Peyer's patch (tissue), 4 donors: ENCODE measurements around the gene ACOX1. TPM values are rescaled to one million over a fixed set of nuclear protein-coding genes. Genes with fewer than 3 reads are reported as not detected.

Experiments used
- DNase-seq, 3 donors: peaks; one replicate each; pipeline ENCODE4 v3.0.0-alpha.2; 2017 to 2019
- H3K27ac ChIP-seq, 4 donors: fragments of 200-600 bp; sonication (generic); one replicate each; pipeline ENCODE4 v1.5.1; 2016 to 2019
- H3K27me3 ChIP-seq, 2 donors: fragments of 200-600 bp; sonication (generic); one replicate each; pipeline ENCODE4 v1.5.1; 2019
- H3K36me3 ChIP-seq, 3 donors: fragments of 200-600 bp; sonication (generic); one replicate each; pipeline ENCODE4 v1.5.1; 2016 to 2019
- H3K4me1 ChIP-seq, 4 donors: fragments of 200-600 bp; sonication (generic); one replicate each; pipeline ENCODE4 v1.5.1; 2016 to 2019
- H3K4me3 ChIP-seq, 4 donors: fragments of 200-600 bp; sonication (generic); 1 replicate in 3 of 4; 2 replicates in 1 of 4; pipeline ENCODE4 v1.5.1; 2016 to 2019; ENCODE audit warnings: mild to moderate bottlenecking in 1 of 4
- H3K9me3 ChIP-seq, 4 donors: fragments of 200-600 bp; sonication (generic); one replicate each; pipeline ENCODE4 v1.5.1; 2016 to 2019; ENCODE audit warnings: mild to moderate bottlenecking in 1 of 4
- POLR2A ChIP-seq, 2 donors: fragments of 450-650 bp; IDR thresholded peaks; one replicate each; pipeline ENCODE4 v1.5.1; 2017; ENCODE audit warnings: antibody characterized with exemption in 2 of 2, mild to moderate bottlenecking in 2 of 2, moderate library complexity in 2 of 2
- total RNA-seq, 4 donors: library from RNA; depleted of rRNA; stranded (reverse); fragments of >200 nt; gene quantifications; one replicate each; pipeline ENCODE4 v1.1.0, GENCODE V29; 2016
- TF ChIP-seq, protein P1 (sequence below), 6 experiments: fragments of 450-650 bp in 4 of 6; fragments of 200-600 bp in 2 of 6; sonication (generic) in 1 of 6; IDR thresholded peaks; one replicate each; pipeline ENCODE4 v1.5.1; 2017 to 2019; ENCODE audit warnings: antibody characterized with exemption in 6 of 6, mild to moderate bottlenecking in 3 of 6, moderate library complexity in 1 of 6

The ACOX1 gene
- total RNA-seq, 4 donors from 2014 or later, result 26.4 to 268 (median 193) TPM

DNA sequence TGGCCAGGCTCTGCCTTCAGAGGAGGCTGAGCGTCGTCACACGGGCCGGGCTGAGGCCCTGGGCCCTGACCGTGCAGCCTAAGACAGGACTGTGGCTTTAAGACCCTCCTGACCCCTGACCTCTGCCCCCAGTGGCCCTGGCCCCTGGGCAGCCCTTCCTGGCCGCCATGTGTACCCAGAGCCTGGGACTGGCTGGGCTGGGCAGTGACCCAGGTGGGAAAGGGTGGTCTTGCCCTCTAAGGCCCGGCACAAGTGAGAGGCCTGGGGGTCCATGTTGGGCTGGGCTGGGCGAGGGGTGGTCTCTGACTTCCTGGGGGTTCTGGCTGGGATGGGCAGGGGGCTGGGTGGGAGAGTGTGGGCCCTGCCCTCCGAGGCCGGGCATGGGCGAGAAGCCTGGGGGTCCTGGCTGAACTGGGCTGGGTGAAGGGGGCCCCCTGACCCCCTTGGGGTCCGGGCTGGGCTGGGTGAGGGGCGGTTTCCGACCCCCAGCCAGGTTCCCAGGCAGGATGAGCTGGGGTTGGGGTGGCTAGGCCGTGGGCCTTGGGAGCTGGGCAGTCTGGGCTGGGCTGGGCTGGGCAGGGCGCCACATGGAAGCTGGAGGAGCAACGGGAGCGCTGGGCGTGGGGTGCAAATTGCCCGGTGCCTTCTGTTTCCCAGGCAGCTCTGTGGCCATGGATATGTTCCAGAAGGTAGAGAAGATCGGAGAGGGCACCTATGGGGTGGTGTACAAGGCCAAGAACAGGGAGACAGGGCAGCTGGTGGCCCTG, 22.0 kb upstream of the ACOX1 start, which contains the start of gene CDK3:
Gene CDK3 (plus strand): TSS at position 101 of the 767 bp plus-strand sequence. CDS start 571 bp downstream, at position 672.
- TF ChIP-seq POLR2A (IDR thresholded peaks at IDR 0.05), result no peak
- TF ChIP-seq, protein P1, sequence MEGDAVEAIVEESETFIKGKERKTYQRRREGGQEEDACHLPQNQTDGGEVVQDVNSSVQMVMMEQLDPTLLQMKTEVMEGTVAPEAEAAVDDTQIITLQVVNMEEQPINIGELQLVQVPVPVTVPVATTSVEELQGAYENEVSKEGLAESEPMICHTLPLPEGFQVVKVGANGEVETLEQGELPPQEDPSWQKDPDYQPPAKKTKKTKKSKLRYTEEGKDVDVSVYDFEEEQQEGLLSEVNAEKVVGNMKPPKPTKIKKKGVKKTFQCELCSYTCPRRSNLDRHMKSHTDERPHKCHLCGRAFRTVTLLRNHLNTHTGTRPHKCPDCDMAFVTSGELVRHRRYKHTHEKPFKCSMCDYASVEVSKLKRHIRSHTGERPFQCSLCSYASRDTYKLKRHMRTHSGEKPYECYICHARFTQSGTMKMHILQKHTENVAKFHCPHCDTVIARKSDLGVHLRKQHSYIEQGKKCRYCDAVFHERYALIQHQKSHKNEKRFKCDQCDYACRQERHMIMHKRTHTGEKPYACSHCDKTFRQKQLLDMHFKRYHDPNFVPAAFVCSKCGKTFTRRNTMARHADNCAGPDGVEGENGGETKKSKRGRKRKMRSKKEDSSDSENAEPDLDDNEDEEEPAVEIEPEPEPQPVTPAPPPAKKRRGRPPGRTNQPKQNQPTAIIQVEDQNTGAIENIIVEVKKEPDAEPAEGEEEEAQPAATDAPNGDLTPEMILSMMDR (IDR thresholded peaks at IDR 0.05), result no peak
- peak within 1 kb of the TSS in 1 of 4 donors; percentile 63 for H3K27ac ChIP-seq
- no peak within 1 kb of the TSS for H3K4me3 ChIP-seq
- H3K27me3 ChIP-seq, result no peaks in the 10 kb centered on the region
- no peaks in the 10 kb centered on the region for H3K9me3 ChIP-seq
- H3K4me1 ChIP-seq, result peaks cover 0 to 70% (median 9%) of the 10 kb centered on the region in 4 donors
- H3K36me3 ChIP-seq, result peaks cover 0 to 15% (median 0%) of the 10 kb centered on the region in 3 donors
- DNase-seq, result no peak

DNA sequence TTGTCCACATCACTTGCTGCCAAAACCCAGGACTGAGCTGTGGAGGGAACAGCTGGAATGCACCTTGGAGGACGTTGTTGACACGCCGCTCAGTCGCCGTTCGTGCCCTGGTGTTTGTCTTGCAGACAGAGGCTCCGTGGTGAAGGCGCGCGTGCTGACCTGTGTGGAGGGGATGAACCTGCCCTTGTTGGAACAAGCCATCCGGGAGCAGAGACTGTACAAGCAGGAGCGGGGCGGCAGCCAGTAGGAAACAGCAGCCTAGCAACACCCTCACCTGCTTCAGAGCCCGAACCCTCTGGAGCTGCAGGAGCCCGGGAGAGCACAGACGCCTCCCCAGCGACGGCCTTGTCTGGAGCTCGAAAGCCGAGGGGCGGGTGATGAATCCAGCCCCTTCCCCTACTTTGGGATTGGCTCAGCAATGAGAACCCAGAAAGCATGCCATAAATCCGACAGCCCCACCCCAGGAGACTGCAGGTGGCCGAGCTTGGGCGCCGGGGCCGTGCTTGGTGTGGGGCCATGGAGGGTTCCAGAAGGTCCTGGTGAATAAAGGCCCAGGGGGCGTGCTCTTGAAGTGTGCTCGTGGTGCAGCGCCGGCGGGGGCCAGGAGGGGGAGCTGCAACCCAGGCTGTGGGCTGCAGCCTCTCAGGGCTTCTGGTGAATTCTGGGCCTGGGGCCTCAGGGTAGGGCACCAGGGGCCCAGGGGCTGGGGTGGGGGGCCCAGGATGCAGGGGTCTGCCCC, 21.2 kb upstream of the ACOX1 start:
- Histone ChIP-seq H3K9me3 (no peaks in the 10 kb centered on the region), H3K27me3 (no peaks in the 10 kb centered on the region), H3K36me3 (peaks cover 0 to 15% (median 0%) of the 10 kb centered on the region in 3 donors), H3K4me3 (no peak overlapping the region), H3K4me1 (peaks cover 0 to 75% (median 9%) of the 10 kb centered on the region in 4 donors), H3K27ac (no peak overlapping the region)
- peak; percentile 40 to 80 (median 75) for DNase-seq
- TF ChIP-seq, protein P1 (IDR thresholded peaks at IDR 0.05), result peak; percentile 29 to 77 (median 58)
- TF ChIP-seq POLR2A (IDR thresholded peaks at IDR 0.05), result no peak

DNA sequence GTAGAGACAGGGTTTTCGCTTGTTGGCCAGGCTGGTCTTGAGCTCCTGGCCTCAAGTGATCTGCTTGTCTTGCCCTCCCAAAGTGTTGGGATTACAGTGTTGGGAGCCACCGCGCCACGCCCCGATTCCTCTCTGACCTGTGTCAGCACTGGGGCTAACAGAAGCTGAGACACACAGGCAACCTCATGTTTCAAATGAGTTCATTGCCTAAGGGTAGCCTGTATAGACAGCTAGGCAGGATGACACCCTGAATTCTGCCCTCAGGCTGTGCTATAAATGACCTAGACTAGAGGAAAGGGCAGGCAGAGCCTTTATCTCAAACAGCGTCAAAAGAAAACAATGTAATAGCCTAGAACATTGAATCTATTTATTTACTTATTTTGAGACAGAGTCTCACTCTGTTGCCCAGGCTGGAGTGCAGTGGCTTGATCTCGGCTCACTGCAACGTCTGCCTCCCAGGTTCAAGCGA, 19.4 kb upstream of the ACOX1 start:
- no peak overlapping the region for H3K4me3 ChIP-seq
- peaks cover 0 to 59% (median 9%) of the 10 kb centered on the region in 4 donors for H3K4me1 ChIP-seq
- peaks cover 0 to 12% (median 0%) of the 10 kb centered on the region in 3 donors for H3K36me3 ChIP-seq
- no peaks in the 10 kb centered on the region for H3K9me3 ChIP-seq
- no peak for DNase-seq
- TF ChIP-seq, protein P1 (IDR thresholded peaks at IDR 0.05), result no peak
- peak in 1 of 2 donors; percentile 16 for TF ChIP-seq POLR2A (IDR thresholded peaks at IDR 0.05)
- H3K27me3 ChIP-seq, result no peaks in the 10 kb centered on the region
- peak overlapping the region in 3 of 4 donors; percentile 41 to 92 (median 88) for H3K27ac ChIP-seq

DNA sequence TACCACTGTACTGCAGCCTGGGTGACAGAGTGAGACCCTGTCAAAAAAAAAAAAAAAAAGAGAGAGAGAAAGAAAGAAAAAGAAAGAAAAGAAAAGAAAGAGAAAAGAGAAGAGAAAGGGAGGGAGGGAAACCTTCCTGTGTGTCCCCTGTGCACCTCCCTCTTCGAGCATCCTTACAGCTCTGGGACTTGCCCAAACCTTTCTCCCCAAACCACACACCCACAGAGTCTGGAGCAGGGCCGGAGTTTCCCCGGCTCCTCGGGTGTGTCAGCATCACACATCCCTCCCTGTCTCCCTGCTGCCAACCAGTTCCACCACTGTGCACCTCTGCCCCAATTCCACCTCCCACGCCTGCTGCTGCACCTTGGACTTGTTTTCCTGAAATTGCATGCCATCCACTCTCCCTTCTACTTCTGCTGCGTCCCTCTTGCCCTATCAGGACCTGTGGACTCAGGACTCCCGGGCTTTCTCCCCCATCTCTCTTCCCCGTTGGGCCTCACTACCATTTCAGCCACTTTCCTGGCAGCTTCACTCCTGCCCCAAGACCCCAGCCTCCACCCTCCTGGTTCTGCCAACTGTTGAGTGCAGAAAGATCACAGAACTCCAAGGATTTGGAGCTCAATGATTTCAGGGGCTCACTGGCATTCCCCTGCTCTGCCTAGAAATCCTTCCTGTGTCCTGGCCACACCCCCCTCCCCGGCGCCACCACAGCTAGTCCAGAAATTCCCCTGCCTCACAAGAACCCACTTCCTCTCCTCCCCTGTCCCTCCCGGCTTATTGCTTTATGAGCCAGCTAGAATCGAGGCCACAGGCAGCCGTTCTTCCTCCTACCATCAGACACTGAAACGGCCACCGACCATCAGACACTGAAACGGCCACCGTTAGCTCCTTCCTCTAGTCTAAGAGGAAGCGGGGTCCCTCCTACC, 18.0 kb upstream of the ACOX1 start:
- Histone ChIP-seq H3K27me3 (no peaks in the 10 kb centered on the region), H3K27ac (peak overlapping the region; percentile 41 to 92 (median 67)), H3K9me3 (no peaks in the 10 kb centered on the region), H3K4me3 (peak overlapping the region in 1 of 4 donors; percentile 8), H3K36me3 (peaks cover 0 to 7% (median 0%) of the 10 kb centered on the region in 3 donors), H3K4me1 (peaks cover 0 to 53% (median 9%) of the 10 kb centered on the region in 4 donors)
- TF ChIP-seq POLR2A (IDR thresholded peaks at IDR 0.05), result peak in 1 of 2 donors; percentile 47
- TF ChIP-seq, protein P1 (IDR thresholded peaks at IDR 0.05), result no peak
- peak; percentile 62 to 84 (median 84) for DNase-seq
